ENCODE measurements around the gene KIFC1. TPM values are rescaled to one million over a fixed set of nuclear protein-coding genes. Genes with fewer than 3 reads are reported as not detected.
"Not testable (repeated sequence)": the region's sequence is repeated elsewhere in the genome, so short reads cannot be mapped to it uniquely, and the experiment has no call there.

KIFC1 gene
- total RNA-seq, 1 donor from 2014 or later: 27.5 TPM

DNA sequence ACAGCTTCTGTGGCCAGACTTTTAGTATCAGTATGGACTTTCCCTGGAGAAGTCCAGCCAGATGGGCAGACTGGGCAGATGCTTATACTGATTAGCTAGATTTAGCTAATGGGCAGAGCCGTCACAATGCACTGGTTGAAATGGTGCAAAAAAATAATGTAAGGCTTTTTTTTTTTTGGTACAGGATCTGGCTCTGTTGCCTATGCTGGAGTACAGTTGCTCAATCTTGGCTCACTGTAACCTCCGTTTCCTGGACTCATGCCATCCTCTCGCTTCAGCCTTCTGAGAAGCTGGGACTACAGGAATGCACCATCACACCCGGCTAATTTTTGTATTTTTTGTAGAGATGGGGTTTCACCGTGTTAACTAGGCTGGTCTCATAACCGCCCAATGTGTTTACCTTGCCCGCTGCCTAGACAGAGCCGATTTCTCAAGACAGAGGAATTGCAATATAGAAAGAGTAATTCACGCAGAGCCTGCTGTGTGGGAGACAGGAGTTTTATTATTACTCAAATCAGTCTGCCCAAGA, 16.4 kb upstream of the KIFC1 start:
- H3K4me3 ChIP-seq: no peak overlapping the region
- H3K27me3 ChIP-seq: no peaks in the 10 kb centered on the region
- H3K9me3 ChIP-seq: no peaks in the 10 kb centered on the region
- intact Hi-C loops (cut with DNase I): no loop called here
- H3K36me3 ChIP-seq: no peaks in the 10 kb centered on the region
- TF ChIP-seq POLR2A (IDR thresholded peaks at IDR 0.05) (no peak), POLR2AphosphoS5 (IDR thresholded peaks at IDR 0.05; ENCODE audit: insufficient read depth in 1 of 2, low read depth in 1 of 2) (peak in 1 of 2 donors; percentile 51)
- H3K4me1 ChIP-seq: peaks cover 39% of the 10 kb centered on the region
- peak overlapping the region; percentile 85 for H3K27ac ChIP-seq
- no peak for DNase-seq (ENCODE audit: extremely low spot score in 2 of 2)

DNA sequence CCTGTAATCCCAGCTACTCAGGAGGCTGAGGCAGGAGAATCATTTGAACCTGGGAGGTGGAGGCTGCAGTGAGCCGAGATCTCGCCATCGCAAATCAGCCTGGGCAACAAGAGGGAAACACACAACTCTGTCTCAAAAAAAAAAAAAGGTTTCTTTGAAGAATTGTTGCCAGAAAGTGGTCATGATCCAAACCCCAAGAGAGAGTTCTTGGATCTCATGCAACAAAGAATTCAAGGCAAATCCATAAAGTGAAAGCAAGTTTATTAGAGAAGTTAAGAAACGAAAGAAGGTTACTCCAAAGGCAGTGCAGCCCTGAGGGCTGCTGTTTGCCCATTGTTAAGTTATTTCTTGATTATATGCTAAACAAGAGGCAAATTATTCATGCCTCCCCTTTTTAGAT, 14.5 kb upstream of the KIFC1 start:
- Histone ChIP-seq H3K36me3 (no peaks in the 10 kb centered on the region), H3K9me3 (no peaks in the 10 kb centered on the region), H3K4me1 (peaks cover 39% of the 10 kb centered on the region), H3K4me3 (no peak overlapping the region), H3K27ac (peak overlapping the region; percentile 85), H3K27me3 (no peaks in the 10 kb centered on the region)
- intact Hi-C loops (cut with DNase I): no loop called here
- TF ChIP-seq, protein P1, sequence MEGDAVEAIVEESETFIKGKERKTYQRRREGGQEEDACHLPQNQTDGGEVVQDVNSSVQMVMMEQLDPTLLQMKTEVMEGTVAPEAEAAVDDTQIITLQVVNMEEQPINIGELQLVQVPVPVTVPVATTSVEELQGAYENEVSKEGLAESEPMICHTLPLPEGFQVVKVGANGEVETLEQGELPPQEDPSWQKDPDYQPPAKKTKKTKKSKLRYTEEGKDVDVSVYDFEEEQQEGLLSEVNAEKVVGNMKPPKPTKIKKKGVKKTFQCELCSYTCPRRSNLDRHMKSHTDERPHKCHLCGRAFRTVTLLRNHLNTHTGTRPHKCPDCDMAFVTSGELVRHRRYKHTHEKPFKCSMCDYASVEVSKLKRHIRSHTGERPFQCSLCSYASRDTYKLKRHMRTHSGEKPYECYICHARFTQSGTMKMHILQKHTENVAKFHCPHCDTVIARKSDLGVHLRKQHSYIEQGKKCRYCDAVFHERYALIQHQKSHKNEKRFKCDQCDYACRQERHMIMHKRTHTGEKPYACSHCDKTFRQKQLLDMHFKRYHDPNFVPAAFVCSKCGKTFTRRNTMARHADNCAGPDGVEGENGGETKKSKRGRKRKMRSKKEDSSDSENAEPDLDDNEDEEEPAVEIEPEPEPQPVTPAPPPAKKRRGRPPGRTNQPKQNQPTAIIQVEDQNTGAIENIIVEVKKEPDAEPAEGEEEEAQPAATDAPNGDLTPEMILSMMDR (IDR thresholded peaks at IDR 0.05): no peak
- TF ChIP-seq POLR2AphosphoS5 (IDR thresholded peaks at IDR 0.05; ENCODE audit: insufficient read depth in 1 of 2, low read depth in 1 of 2) (no peak), POLR2A (IDR thresholded peaks at IDR 0.05) (no peak)
- DNase-seq (ENCODE audit: extremely low spot score in 2 of 2): no peak

DNA sequence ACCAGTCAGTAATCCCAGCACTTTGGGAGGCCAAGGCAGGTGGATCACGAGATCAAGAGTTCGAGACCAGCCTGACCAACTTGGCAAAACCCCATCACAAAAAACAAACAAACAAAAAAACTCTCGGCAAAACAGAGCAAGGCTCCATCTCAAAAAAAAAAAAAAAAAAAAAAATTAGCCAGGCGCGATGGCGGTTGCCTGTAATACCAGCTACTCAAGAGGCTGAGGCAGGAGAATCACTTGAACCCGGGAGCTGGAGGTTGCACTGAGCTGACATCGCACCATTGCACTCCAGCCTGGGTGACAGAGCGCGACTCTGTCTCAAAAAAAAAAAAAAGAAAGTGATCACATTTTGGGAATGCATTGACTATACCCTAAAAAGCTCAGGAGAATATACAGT, 12.4 kb upstream of the KIFC1 start:
- H3K4me1 ChIP-seq: peaks cover 35% of the 10 kb centered on the region
- intact Hi-C loops (cut with DNase I); H3K9me3 ChIP-seq; H3K4me3 ChIP-seq; H3K36me3 ChIP-seq; H3K27ac ChIP-seq; H3K27me3 ChIP-seq; DNase-seq (ENCODE audit: extremely low spot score in 2 of 2): not testable (repeated sequence)

DNA sequence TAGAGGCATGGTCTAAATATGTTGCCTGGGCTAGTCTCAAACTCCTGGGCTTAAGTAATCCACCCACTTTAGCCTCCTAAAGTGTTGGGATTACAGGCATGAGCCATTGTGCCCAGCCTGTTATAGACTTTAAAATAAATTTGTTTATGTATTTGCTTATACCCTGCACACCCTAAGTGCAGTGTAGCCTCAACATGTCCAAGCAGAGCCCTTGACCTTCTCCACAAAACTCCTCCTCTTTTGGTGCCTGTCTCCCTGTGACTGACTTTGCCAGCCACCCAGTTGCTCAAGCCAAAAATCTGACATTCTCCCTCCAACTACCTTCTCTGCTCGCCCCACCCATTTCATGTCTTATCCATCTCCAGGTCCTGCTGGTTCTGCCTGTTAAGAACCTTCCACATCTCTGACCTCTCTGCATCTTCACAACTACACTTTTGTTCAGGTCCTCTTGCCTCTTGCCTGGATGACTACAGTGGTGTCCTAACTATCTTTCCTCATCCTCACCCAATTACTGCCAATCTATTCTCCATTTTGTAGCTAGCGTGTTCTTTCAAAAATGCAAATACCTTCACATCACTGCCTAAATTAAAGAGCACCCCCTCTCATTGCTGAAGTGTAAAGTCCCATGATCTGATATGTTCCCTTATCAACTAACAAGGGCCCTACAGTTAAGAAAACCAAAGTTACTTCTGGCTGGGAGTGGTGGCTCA, 11.2 kb upstream of the KIFC1 start:
- TF ChIP-seq POLR2AphosphoS5 (IDR thresholded peaks at IDR 0.05; ENCODE audit: insufficient read depth in 1 of 2, low read depth in 1 of 2) (peak in 1 of 2 donors; percentile 30), POLR2A (IDR thresholded peaks at IDR 0.05) (no peak)
- DNase-seq (ENCODE audit: extremely low spot score in 2 of 2): no peak
- no peaks in the 10 kb centered on the region for H3K27me3 ChIP-seq
- no peaks in the 10 kb centered on the region for H3K9me3 ChIP-seq
- intact Hi-C loops (cut with DNase I): no loop called here
- no peak overlapping the region for H3K4me3 ChIP-seq
- H3K27ac ChIP-seq: no peak overlapping the region
- H3K36me3 ChIP-seq: no peaks in the 10 kb centered on the region
- H3K4me1 ChIP-seq: peaks cover 23% of the 10 kb centered on the region

DNA sequence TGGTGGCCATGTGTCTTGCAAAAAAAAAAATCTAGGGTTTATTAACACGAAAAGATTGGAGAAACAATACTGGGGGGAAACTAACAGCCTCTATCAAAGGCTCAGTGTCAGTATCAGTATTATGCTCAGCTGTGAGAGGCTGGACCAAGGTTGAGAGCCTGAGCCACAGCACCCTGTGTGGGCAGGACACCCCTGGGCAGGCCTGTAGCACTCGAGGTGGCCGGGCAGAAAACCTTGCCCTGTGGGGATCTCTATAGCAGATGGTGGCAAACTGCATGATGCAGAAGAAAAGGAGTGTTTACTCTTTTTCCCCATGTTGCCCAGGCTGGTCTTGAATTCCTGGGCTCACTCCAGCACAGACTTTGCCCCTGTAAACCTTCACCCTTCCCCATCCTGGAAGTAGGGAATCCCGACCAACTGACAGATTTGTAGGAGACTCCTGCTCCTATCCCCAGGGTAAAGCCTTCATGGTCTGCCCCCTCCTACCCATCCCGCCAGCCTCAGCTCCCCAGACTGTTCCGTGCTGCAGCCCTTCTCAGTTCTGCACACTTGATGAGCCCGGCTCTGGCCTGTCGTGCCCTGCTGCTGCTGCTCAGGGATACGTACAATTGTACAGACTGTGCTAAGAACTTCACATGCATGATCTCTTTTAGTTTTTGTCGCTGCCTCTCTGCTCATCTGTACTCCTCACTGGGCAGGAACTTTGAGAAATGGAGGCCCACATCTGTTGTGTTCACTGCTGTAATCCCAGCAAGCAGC, 8.0 kb upstream of the KIFC1 start:
- no peaks in the 10 kb centered on the region for H3K4me1 ChIP-seq
- no peaks in the 10 kb centered on the region for H3K27me3 ChIP-seq
- no peak for DNase-seq (ENCODE audit: extremely low spot score in 2 of 2)
- TF ChIP-seq POLR2A (IDR thresholded peaks at IDR 0.05) (no peak), POLR2AphosphoS5 (IDR thresholded peaks at IDR 0.05; ENCODE audit: insufficient read depth in 1 of 2, low read depth in 1 of 2) (no peak)
- TF ChIP-seq, protein P1 (IDR thresholded peaks at IDR 0.05): no peak
- intact Hi-C loops (cut with DNase I): no loop called here
- no peak overlapping the region for H3K4me3 ChIP-seq
- no peaks in the 10 kb centered on the region for H3K36me3 ChIP-seq
- no peak overlapping the region for H3K27ac ChIP-seq
- no peaks in the 10 kb centered on the region for H3K9me3 ChIP-seq

DNA sequence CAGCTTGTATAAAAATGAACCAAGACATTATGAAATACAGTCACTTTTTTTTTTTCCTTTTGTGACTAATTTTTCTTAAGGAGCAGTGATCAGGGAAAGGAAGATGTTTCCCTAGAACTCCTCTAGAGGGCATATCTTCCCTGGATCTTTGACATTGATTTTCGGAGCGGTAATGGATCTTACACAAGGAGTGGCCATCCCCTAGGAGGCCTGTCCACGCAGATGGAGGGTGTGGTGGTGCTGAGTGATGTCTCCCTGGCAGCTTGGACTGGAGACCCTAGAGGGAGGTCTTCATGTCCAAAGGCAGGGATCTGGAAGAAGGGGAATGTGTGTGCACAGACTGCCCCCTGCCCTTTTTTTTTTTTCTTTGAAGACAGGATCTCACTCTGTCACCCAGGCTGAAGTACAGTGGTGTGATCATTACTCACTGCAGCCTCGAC, 7.0 kb upstream of the KIFC1 start:
- TF ChIP-seq POLR2AphosphoS5 (IDR thresholded peaks at IDR 0.05; ENCODE audit: insufficient read depth in 1 of 2, low read depth in 1 of 2) (no peak), POLR2A (IDR thresholded peaks at IDR 0.05) (no peak)
- TF ChIP-seq, protein P1 (IDR thresholded peaks at IDR 0.05): peak in 1 of 3 experiments; percentile 16
- Histone ChIP-seq H3K27me3 (no peaks in the 10 kb centered on the region), H3K27ac (no peak overlapping the region), H3K4me1 (no peaks in the 10 kb centered on the region), H3K36me3 (no peaks in the 10 kb centered on the region), H3K9me3 (no peaks in the 10 kb centered on the region), H3K4me3 (no peak overlapping the region)
- intact Hi-C loops (cut with DNase I): no loop called here
- DNase-seq (ENCODE audit: extremely low spot score in 2 of 2): no peak
